Calu3 (cell line): ENCODE data around the gene LIMCH1. TPM values are rescaled to one million over a fixed set of nuclear protein-coding genes. Genes with fewer than 3 reads are reported as not detected.

Experiments
- BruUV-seq: library from RNA; stranded (reverse); fragments of 400-500 nt; replicated peaks from 2 replicates; lab custom pipeline; 2021; lab: Mats Ljungman, UMichigan
- CTCF ChIA-PET: fragments of 300-600 bp; sonication (Branson Sonifier 250); formaldehyde crosslinking; loops from one replicate; lab custom pipeline; 2022; ENCODE audit warnings: antibody characterized with exemption; lab: Charles Lee
- DNase-seq: peaks from one replicate; pipeline ENCODE4 v3.0.0; 2022
- H3K27ac Mint-ChIP-seq: one replicate; pipeline ENCODE4 v1.8.0; 2022; ENCODE audit warnings: mixed read lengths; ENCODE audit not compliant: unreplicated experiment
- H3K27me3 Mint-ChIP-seq: one replicate; pipeline ENCODE4 v1.8.0; 2022; ENCODE audit warnings: mixed read lengths; ENCODE audit not compliant: unreplicated experiment
- H3K36me3 Mint-ChIP-seq: one replicate; pipeline ENCODE4 v1.8.0; 2022; ENCODE audit warnings: mild to moderate bottlenecking, moderate library complexity, mixed read lengths; ENCODE audit not compliant: insufficient read depth, unreplicated experiment
- H3K4me1 Mint-ChIP-seq: one replicate; pipeline ENCODE4 v1.8.0; 2022; ENCODE audit warnings: mild to moderate bottlenecking, low read depth, mixed read lengths; ENCODE audit not compliant: unreplicated experiment
- H3K4me3 Mint-ChIP-seq: one replicate; pipeline ENCODE4 v1.8.0; 2022; ENCODE audit warnings: mild to moderate bottlenecking, low read depth, moderate library complexity, mixed read lengths; ENCODE audit not compliant: unreplicated experiment
- H3K9me3 Mint-ChIP-seq: one replicate; pipeline ENCODE4 v1.8.0; 2022; ENCODE audit warnings: low read depth, mixed read lengths; ENCODE audit not compliant: unreplicated experiment
- CTCF ChIP-seq: fragments of 200-600 bp; IDR thresholded peaks from one replicate; pipeline ENCODE4 v1.8.0; 2022; ENCODE audit warnings: antibody characterized with exemption; ENCODE audit not compliant: unreplicated experiment
- intact Hi-C: fragments of 100-400 bp; cut with micrococcal nuclease; formaldehyde crosslinking; loops from one replicate; pipeline ENCODE4 v1.10.0; 2022; ENCODE audit not compliant: unreplicated experiment
- total RNA-seq: library from RNA; stranded (reverse); gene quantifications from 2 replicates; pipeline ENCODE4 v1.2.3, GENCODE V29; 2022

The LIMCH1 gene
- total RNA-seq, 1 experiment from 2014 or later, result 78.7 TPM

GRCh38 chr4:41679991-41680390 is 142.0 kb downstream of the LIMCH1 start:
- no TSS peak for BruUV-seq
- intact Hi-C loops, result no loop called here
- Mint-ChIP-seq H3K36me3 (peaks cover 17% of the 10 kb centered on the region), H3K4me3 (no peak overlapping the region), H3K4me1 (no peaks in the 10 kb centered on the region), H3K27me3 (no peaks in the 10 kb centered on the region), H3K9me3 (no peaks in the 10 kb centered on the region), H3K27ac (no peak overlapping the region)
- TF ChIP-seq CTCF, result no peak
- CTCF ChIA-PET, result no interaction called here
- DNase-seq, result no peak

GRCh38 chr4:41681054-41681453 is 143.1 kb downstream of the LIMCH1 start:
- no peak for TF ChIP-seq CTCF
- intact Hi-C loops, result no loop called here
- BruUV-seq, result no TSS peak
- Mint-ChIP-seq H3K4me3 (no peak overlapping the region), H3K9me3 (no peaks in the 10 kb centered on the region), H3K27me3 (no peaks in the 10 kb centered on the region), H3K4me1 (no peaks in the 10 kb centered on the region), H3K36me3 (peaks cover 17% of the 10 kb centered on the region), H3K27ac (no peak overlapping the region)
- no peak for DNase-seq
- CTCF ChIA-PET, result no interaction called here

GRCh38 chr4:41683326-41683725 is 145.4 kb downstream of the LIMCH1 start:
- no peaks in the 10 kb centered on the region for H3K4me1 Mint-ChIP-seq
- CTCF ChIA-PET, result no interaction called here
- intact Hi-C loops, result no loop called here
- no peak overlapping the region for H3K27ac Mint-ChIP-seq
- H3K9me3 Mint-ChIP-seq, result no peaks in the 10 kb centered on the region
- H3K27me3 Mint-ChIP-seq, result no peaks in the 10 kb centered on the region
- no peak overlapping the region for H3K4me3 Mint-ChIP-seq
- TF ChIP-seq CTCF, result no peak
- no TSS peak for BruUV-seq
- peaks cover 26% of the 10 kb centered on the region for H3K36me3 Mint-ChIP-seq
- DNase-seq, result no peak

GRCh38 chr4:41686893-41687292 is 148.9 kb downstream of the LIMCH1 start:
- no peaks in the 10 kb centered on the region for H3K27me3 Mint-ChIP-seq
- no peak overlapping the region for H3K27ac Mint-ChIP-seq
- H3K36me3 Mint-ChIP-seq, result peaks cover 25% of the 10 kb centered on the region
- no TSS peak for BruUV-seq
- DNase-seq, result no peak
- H3K4me1 Mint-ChIP-seq, result no peaks in the 10 kb centered on the region
- TF ChIP-seq CTCF, result no peak
- H3K9me3 Mint-ChIP-seq, result no peaks in the 10 kb centered on the region
- CTCF ChIA-PET, result no interaction called here
- H3K4me3 Mint-ChIP-seq, result no peak overlapping the region
- intact Hi-C loops, result no loop called here
